NT2/D1 (cell line): ENCODE results near the gene PADI2.

Experiments used
- SUZ12 ChIP-seq: IDR thresholded peaks from 2 replicates; pipeline ENCODE4 v1.6.1; 2011; ENCODE audit not compliant: insufficient read length, insufficient read depth; ENCODE audit errors: extremely low read depth
- ZNF274 ChIP-seq: IDR thresholded peaks from 2 replicates; pipeline ENCODE4 v1.6.1; 2011; ENCODE audit warnings: mild to moderate bottlenecking, low read depth, low read length

DNA sequence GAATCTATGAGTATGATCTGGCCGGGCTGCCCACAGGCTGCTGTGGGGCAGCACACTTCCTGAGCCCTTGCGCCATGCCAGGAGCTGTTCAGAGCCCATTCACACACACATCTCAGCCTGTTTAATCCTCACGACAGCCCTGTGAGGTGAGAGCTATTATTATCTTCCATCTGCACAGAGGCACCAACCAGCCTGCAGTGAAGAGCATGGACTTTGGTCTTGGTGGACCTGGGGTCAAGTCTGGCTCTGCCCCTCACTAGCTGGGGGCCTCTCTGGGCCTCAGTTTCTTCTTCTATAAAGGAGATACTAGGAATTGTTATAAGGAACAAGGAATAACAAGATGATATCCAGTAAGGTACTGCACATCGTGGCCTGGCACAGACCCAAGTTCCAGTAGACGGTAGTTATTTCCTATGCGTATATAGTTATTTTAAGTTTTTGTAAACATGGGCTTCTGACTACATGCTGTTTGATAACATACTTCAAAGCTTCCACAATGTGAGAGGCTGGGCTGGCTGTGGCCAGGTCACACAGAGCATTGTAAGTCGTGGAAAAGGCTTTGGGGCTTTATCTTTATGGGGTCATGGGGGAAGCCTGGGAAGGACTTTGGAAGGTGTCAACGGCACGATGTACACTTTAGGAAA, 3.4 kb upstream of the PADI2 start:
- no peak for TF ChIP-seq SUZ12
- no peak for TF ChIP-seq ZNF274
